HCT116 (cell line): ENCODE results near the gene ADCYAP1. TPM values are rescaled to one million over a fixed set of nuclear protein-coding genes. Genes with fewer than 3 reads are reported as not detected.

Experiments
- ATAC-seq: fragments of 200-7000 bp; cut with Tn5 transposase; 2 replicates; pipeline ENCODE4 v1.9.1; 2020; ENCODE audit warnings: mild to moderate bottlenecking, moderate library complexity
- BruUV-seq: library from RNA; stranded (reverse); fragments of 400-500 nt; replicated peaks from 2 replicates; lab custom pipeline; 2021; lab: Mats Ljungman, UMichigan
- CTCF ChIA-PET: fragments of 300-600 bp; sonication (Branson Sonifier 250); formaldehyde crosslinking; loops from one replicate; lab custom pipeline; 2021; ENCODE audit warnings: antibody characterized with exemption; lab: Charles Lee
- POLR2A ChIA-PET: fragments of 300-600, 350-600 bp; sonication (Branson Sonifier 250); formaldehyde crosslinking; loops from one replicate; lab custom pipeline; 2021; ENCODE audit warnings: antibody characterized with exemption; lab: Charles Lee
- RAD21 ChIA-PET, 2 experiments: fragments of 300-600 bp; sonication (Branson Sonifier 250); formaldehyde crosslinking; loops; one replicate each; lab custom pipeline; 2023; ENCODE audit warnings: low total read pairs in 2 of 2; ENCODE audit not compliant: uncharacterized antibody in 2 of 2, unreplicated experiment in 2 of 2, low non-redundant PET in 1 of 2; lab: Charles Lee
- DNase-seq: peaks from one replicate; pipeline ENCODE4 v3.0.0-alpha.2; 2010; ENCODE audit warnings: low read depth, low spot score
- H2AFZ ChIP-seq: fragments of 200-600 bp; shearing (Covaris generic), sonication (generic); 2 replicates; pipeline ENCODE4 v1.6.1; 2017; ENCODE audit warnings: low read depth, mixed run types, mixed read lengths, antibody characterized with exemption, low read length; ENCODE audit not compliant: poor library complexity, severe bottlenecking
- H3K27ac ChIP-seq: 2 replicates; pipeline ENCODE4 v1.5.1; 2012; ENCODE audit warnings: low read depth, low read length
- H3K27me3 ChIP-seq: fragments of 200-600 bp; sonication (generic); 2 replicates; pipeline ENCODE4 v1.6.1; 2016; ENCODE audit warnings: mixed run types, low read length, mixed read lengths; ENCODE audit not compliant: insufficient read depth
- H3K36me3 ChIP-seq, 2 experiments: fragments of 200-500 bp in 1 of 2; fragments of 200-600 bp in 1 of 2; sonication (Bioruptor generic) in 1 of 2; sonication (generic) in 1 of 2; 2 replicates each; pipeline versions ENCODE4 v1.5.1 to v1.6.1; 2014 to 2016; ENCODE audit warnings: low read length in 2 of 2, inconsistent platforms in 1 of 2, mixed read lengths in 1 of 2, mixed run types in 1 of 2; ENCODE audit not compliant: insufficient read depth in 2 of 2, control insufficient read depth in 1 of 2
- H3K4me1 ChIP-seq, 2 experiments: fragments of 200-600 bp in 1 of 2; sonication (generic) in 1 of 2; 2 replicates each; pipeline versions ENCODE4 v1.5.1 to v1.6.1; 2012 to 2017; ENCODE audit warnings: low read length in 2 of 2, inconsistent platforms in 1 of 2, mild to moderate bottlenecking in 1 of 2, mixed read lengths in 1 of 2, mixed run types in 1 of 2, moderate library complexity in 1 of 2; ENCODE audit not compliant: insufficient read depth in 2 of 2, control insufficient read depth in 1 of 2
- H3K4me2 ChIP-seq: fragments of 200-600 bp; sonication (generic); 2 replicates; pipeline ENCODE4 v1.6.1; 2017; ENCODE audit warnings: mixed run types, low read length, mixed read lengths
- H3K4me3 ChIP-seq, 2 experiments: fragments of 200-600 bp in 1 of 2; sonication (generic) in 1 of 2; replicated peaks in 1 of 2; 2 replicates each; pipeline ENCODE4 v1.5.1; 2011 to 2016; ENCODE audit warnings: low read length in 2 of 2, control low read depth in 1 of 2, low read depth in 1 of 2, mild to moderate bottlenecking in 1 of 2, mixed read lengths in 1 of 2, mixed run types in 1 of 2
- H3K79me2 ChIP-seq: fragments of 200-600 bp; sonication (generic); 2 replicates; pipeline ENCODE4 v1.6.1; 2017; ENCODE audit warnings: mild to moderate bottlenecking, mixed run types, low read length, moderate library complexity, mixed read lengths; ENCODE audit not compliant: insufficient read depth
- H3K9ac ChIP-seq: fragments of 200-600 bp; sonication (generic); 2 replicates; pipeline ENCODE4 v1.6.1; 2016; ENCODE audit warnings: low read length, mixed read lengths
- H3K9me2 ChIP-seq: fragments of 200-600 bp; sonication (generic), shearing (Covaris generic); 2 replicates; pipeline ENCODE4 v1.6.1; 2017; ENCODE audit warnings: mixed run types, mild to moderate bottlenecking, moderate library complexity; ENCODE audit not compliant: insufficient read depth
- H3K9me3 ChIP-seq, 2 experiments: fragments of 200-500 bp in 1 of 2; fragments of 200-600 bp in 1 of 2; sonication (Bioruptor generic) in 1 of 2; sonication (generic) in 1 of 2; 2 replicates each; pipeline ENCODE4 v1.6.1; 2014 to 2017; ENCODE audit warnings: low read length in 2 of 2, mixed read lengths in 2 of 2, inconsistent platforms in 1 of 2, low read depth in 1 of 2, mild to moderate bottlenecking in 1 of 2, mixed run types in 1 of 2, moderate library complexity in 1 of 2; ENCODE audit not compliant: control insufficient read depth in 1 of 2, insufficient read depth in 1 of 2
- H4K20me1 ChIP-seq: fragments of 200-600 bp; sonication (generic), shearing (Covaris generic); 2 replicates; pipeline ENCODE4 v1.6.1; 2017; ENCODE audit warnings: mixed run types, mild to moderate bottlenecking, moderate library complexity; ENCODE audit not compliant: insufficient read depth
- ATF3 ChIP-seq: IDR thresholded peaks from 2 replicates; pipeline ENCODE4 v1.6.1; 2012
- CBX3 ChIP-seq: IDR thresholded peaks from 2 replicates; pipeline ENCODE4 v1.6.1; 2012; ENCODE audit warnings: low read depth
- CTCF ChIP-seq, 3 experiments: fragments of 200-600 bp in 1 of 3; sonication (generic) in 1 of 3; IDR thresholded peaks in 2 of 3; conservative IDR thresholded peaks in 1 of 3; 2 replicates each; pipeline ENCODE4 v1.5.1; 2012 to 2017; ENCODE audit warnings: low read depth in 2 of 3, low read length in 2 of 3, antibody characterized with exemption in 1 of 3, borderline replicate concordance in 1 of 3, control low read depth in 1 of 3, mild to moderate bottlenecking in 1 of 3, mixed read lengths in 1 of 3, mixed run types in 1 of 3, moderate library complexity in 1 of 3; ENCODE audit not compliant: insufficient read depth in 1 of 3
- EGR1 ChIP-seq: IDR thresholded peaks from 2 replicates; pipeline ENCODE4 v1.6.1; 2012; ENCODE audit warnings: low read depth
- ELF1 ChIP-seq: IDR thresholded peaks from 2 replicates; pipeline ENCODE4 v1.6.1; 2012; ENCODE audit warnings: low read depth, borderline replicate concordance
- EZH2phosphoT487 ChIP-seq: fragments of 200-600 bp; IDR thresholded peaks from 2 replicates; pipeline ENCODE4 v1.6.1; 2018; ENCODE audit warnings: antibody characterized with exemption, borderline replicate concordance
- FOSL1 ChIP-seq: IDR thresholded peaks from 2 replicates; pipeline ENCODE4 v1.6.1; 2012; ENCODE audit warnings: low read depth
- POLR2A ChIP-seq: IDR thresholded peaks from 2 replicates; pipeline ENCODE4 v1.7.0; 2011; ENCODE audit warnings: borderline replicate concordance; ENCODE audit not compliant: insufficient read depth, insufficient read length; ENCODE audit errors: extremely low read depth
- POLR2AphosphoS5 ChIP-seq: IDR thresholded peaks from 2 replicates; pipeline ENCODE4 v1.6.1; 2011; ENCODE audit warnings: mild to moderate bottlenecking, low read depth, low read length, moderate library complexity
- SRF ChIP-seq: IDR thresholded peaks from 2 replicates; pipeline ENCODE4 v1.6.1; 2012; ENCODE audit warnings: low read depth
- TCF7L2 ChIP-seq: IDR thresholded peaks from 2 replicates; pipeline ENCODE4 v1.7.0; 2011; ENCODE audit warnings: borderline replicate concordance, inconsistent platforms; ENCODE audit not compliant: insufficient read depth, insufficient read length; ENCODE audit errors: extremely low read depth
- YY1 ChIP-seq: IDR thresholded peaks from 2 replicates; pipeline ENCODE4 v1.6.1; 2011; ENCODE audit warnings: low read length, low read depth, moderate library complexity, mild to moderate bottlenecking; ENCODE audit not compliant: insufficient replicate concordance; ENCODE audit errors: extremely low read depth
- ZBTB33 ChIP-seq: IDR thresholded peaks from 2 replicates; pipeline ENCODE4 v1.6.1; 2011; ENCODE audit warnings: mild to moderate bottlenecking, low read length, moderate library complexity; ENCODE audit not compliant: insufficient replicate concordance; ENCODE audit errors: extremely low read depth
- ZFX ChIP-seq: fragments of 450-650 bp; IDR thresholded peaks from 2 replicates; pipeline ENCODE4 v1.6.1; 2017
- ZNF274 ChIP-seq: fragments of 200-500 bp; sonication (Bioruptor generic); IDR thresholded peaks from 2 replicates; pipeline ENCODE4 v1.6.1; 2014; ENCODE audit warnings: mild to moderate bottlenecking, low read depth, low read length, inconsistent platforms
- intact Hi-C: fragments of 100-400 bp; cut with micrococcal nuclease; formaldehyde crosslinking; loops from 2 replicates; pipeline ENCODE4 v1.10.0; 2022
- total RNA-seq: library from RNA; stranded (reverse); gene quantifications from one replicate; pipeline ENCODE4 v1.2.1, GENCODE V29; 2021; ENCODE audit not compliant: unreplicated experiment

Gene ADCYAP1
- total RNA-seq, 1 experiment from 2014 or later, result not detected

GRCh38 chr18:896315-896714 lies 8.4 kb upstream of the ADCYAP1 start:
- no peak overlapping the region for H3K27ac ChIP-seq
- H3K9me3 ChIP-seq, result no peaks in the 10 kb centered on the region
- POLR2A ChIA-PET, result no interaction called here
- H3K9me2 ChIP-seq, result no peaks in the 10 kb centered on the region
- no peaks in the 10 kb centered on the region for H4K20me1 ChIP-seq
- intact Hi-C loops, result loop anchor here (5.0 kb wide), 1 partner anchor 1586 kb away; no protein-coding TSS in a partner anchor
- no peak overlapping the region for H2AFZ ChIP-seq
- no peak overlapping the region for H3K4me2 ChIP-seq
- no peak overlapping the region for H3K9ac ChIP-seq
- CTCF ChIA-PET, result interaction anchor here (1.3 kb wide), 1 partner anchor 65 kb away, joined by 5 read pairs; no protein-coding TSS in a partner anchor
- BruUV-seq, result no TSS peak
- RAD21 ChIA-PET, result no interaction called here
- no peak overlapping the region for H3K4me3 ChIP-seq
- no peaks in the 10 kb centered on the region for H3K36me3 ChIP-seq
- TF ChIP-seq EZH2phosphoT487 (no peak), SRF (no peak), CTCF (IDR thresholded peaks at IDR 0.05 in 2 of 3, conservative IDR thresholded peaks at IDR 0.05 in 1 of 3; ENCODE audit: borderline replicate concordance in 1 of 3, insufficient read depth in 1 of 3, low read depth in 2 of 3, low read length in 2 of 3) (no peak), ELF1 (no peak), ATF3 (no peak), YY1 (no peak), POLR2A (no peak), ZNF274 (no peak), ZBTB33 (no peak), CBX3 (no peak), FOSL1 (no peak), POLR2AphosphoS5 (no peak), ZFX (no peak), EGR1 (no peak), TCF7L2 (no peak)
- no peak for DNase-seq
- peaks cover 15% of the 10 kb centered on the region; the same call in 1 of the 2 replicates for H3K27me3 ChIP-seq
- H3K4me1 ChIP-seq, result no peaks in the 10 kb centered on the region
- no peaks in the 10 kb centered on the region for H3K79me2 ChIP-seq
- ATAC-seq, result no peak
